ENCODE measurements around the gene TMPRSS4. TPM values are rescaled to one million over a fixed set of nuclear protein-coding genes. Genes with fewer than 3 reads are reported as not detected.

TMPRSS4 gene
- total and polyA plus RNA-seq, 2 experiments from 2014 or later, result 0.10 to 0.58 TPM

DNA sequence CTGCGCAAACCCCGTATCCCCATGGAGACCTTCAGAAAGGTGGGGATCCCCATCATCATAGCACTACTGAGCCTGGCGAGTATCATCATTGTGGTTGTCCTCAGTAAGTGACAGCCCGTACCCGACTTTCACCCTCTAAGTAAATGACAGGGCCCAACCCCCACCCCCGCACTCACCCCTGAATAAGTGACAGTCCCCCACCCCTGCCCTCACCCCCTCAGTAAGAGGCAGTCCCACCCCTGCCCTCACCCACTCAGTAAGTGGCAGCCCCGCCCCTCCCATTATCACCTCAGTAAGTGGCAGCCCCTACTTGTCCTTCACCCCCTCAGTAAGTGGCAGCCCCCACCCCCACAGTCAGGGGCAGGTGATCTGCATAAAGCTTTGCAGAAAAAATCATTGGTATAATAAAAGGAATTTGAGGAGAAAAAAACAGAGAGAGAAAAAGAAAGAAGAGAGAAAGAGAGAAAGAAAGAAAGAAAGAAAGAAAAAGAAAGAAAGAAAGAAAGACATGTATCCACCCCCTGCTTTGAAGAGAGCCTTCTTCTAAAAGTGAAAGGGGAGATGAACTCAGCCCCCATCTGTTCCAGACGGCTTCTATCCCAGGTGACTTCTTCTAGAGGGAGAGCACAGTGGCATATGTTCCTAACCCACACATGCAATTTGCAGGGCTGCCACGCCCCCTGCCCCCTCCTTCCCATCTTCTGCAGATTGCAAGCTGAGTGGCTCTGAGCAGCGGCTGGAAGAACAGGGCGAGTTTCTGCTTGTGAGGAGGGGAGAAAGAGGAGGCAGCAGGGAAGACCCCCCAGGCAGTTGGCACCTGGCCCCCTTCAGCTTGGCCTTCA, 22.3 kb downstream of the TMPRSS4 start:
- no peak overlapping the region; the same call in 2 of the 3 replicates for H3K4me3 Mint-ChIP-seq
- H3K36me3 ChIP-seq (ENCODE audit: insufficient read depth), result no peaks in the 10 kb centered on the region
- H3K4me1 Mint-ChIP-seq, result peaks cover 20% of the 10 kb centered on the region
- H3K27me3 ChIP-seq (ENCODE audit: insufficient read depth), result no peaks in the 10 kb centered on the region
- H2AFZ ChIP-seq, result peak overlapping the region; percentile 47; the same call in 1 of the 2 replicates
- DNase-seq (ENCODE audit: low spot score) (peak; percentile 28), ATAC-seq (peak; percentile 78)
- no peaks in the 10 kb centered on the region for H3K79me2 ChIP-seq (replicated peaks; ENCODE audit: insufficient read depth)
- peak overlapping the region; percentile 43; the same call in 1 of the 2 replicates for H3K4me2 ChIP-seq
- H3K27ac ChIP-seq (ENCODE audit: low read depth), result no peak overlapping the region
- TF ChIP-seq POLR2AphosphoS5 (IDR thresholded peaks at IDR 0.05; ENCODE audit: low read depth) (no peak), ZNF462 (CRISPR knock-in tag; IDR thresholded peaks at IDR 0.05) (no peak), JUNB (IDR thresholded peaks at IDR 0.05; ENCODE audit: unreplicated experiment) (no peak), CREB1 (CRISPR knock-in tag; IDR thresholded peaks at IDR 0.05; ENCODE audit: low read depth) (no peak), EZH2 (IDR thresholded peaks at IDR 0.05; ENCODE audit: low read depth, unreplicated experiment) (no peak)
- TF ChIP-seq, protein P1, sequence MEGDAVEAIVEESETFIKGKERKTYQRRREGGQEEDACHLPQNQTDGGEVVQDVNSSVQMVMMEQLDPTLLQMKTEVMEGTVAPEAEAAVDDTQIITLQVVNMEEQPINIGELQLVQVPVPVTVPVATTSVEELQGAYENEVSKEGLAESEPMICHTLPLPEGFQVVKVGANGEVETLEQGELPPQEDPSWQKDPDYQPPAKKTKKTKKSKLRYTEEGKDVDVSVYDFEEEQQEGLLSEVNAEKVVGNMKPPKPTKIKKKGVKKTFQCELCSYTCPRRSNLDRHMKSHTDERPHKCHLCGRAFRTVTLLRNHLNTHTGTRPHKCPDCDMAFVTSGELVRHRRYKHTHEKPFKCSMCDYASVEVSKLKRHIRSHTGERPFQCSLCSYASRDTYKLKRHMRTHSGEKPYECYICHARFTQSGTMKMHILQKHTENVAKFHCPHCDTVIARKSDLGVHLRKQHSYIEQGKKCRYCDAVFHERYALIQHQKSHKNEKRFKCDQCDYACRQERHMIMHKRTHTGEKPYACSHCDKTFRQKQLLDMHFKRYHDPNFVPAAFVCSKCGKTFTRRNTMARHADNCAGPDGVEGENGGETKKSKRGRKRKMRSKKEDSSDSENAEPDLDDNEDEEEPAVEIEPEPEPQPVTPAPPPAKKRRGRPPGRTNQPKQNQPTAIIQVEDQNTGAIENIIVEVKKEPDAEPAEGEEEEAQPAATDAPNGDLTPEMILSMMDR (conservative IDR thresholded peaks at IDR 0.05; ENCODE audit: low read depth in 2 of 2), result no peak
- no peaks in the 10 kb centered on the region for H4K20me1 ChIP-seq (replicated peaks; ENCODE audit: insufficient read depth)
- H3K36me3 Mint-ChIP-seq (ENCODE audit: low read depth), result no peaks in the 10 kb centered on the region; the same call in 2 of the 3 replicates
- no peaks in the 10 kb centered on the region; the same call in 2 of the 3 replicates for H3K9me3 Mint-ChIP-seq
- no peak overlapping the region for H3K27ac Mint-ChIP-seq
- no peaks in the 10 kb centered on the region for H3K9me2 ChIP-seq (ENCODE audit: insufficient read depth)
- H3K4me1 ChIP-seq (ENCODE audit: insufficient read depth), result peaks cover 11% of the 10 kb centered on the region
- H3F3A ChIP-seq (replicated peaks; ENCODE audit: low read depth), result no peaks in the 10 kb centered on the region
- peaks cover 6% of the 10 kb centered on the region for H3K27me3 Mint-ChIP-seq (ENCODE audit: insufficient read depth, low read depth, poor library complexity)
- no peak overlapping the region for H3K4me3 ChIP-seq
